ENCODE data around the gene CKM.
"Not testable (repeated sequence)": the region's sequence is repeated elsewhere in the genome, so short reads cannot be mapped to it uniquely, and the experiment has no call there.

CKM gene

DNA sequence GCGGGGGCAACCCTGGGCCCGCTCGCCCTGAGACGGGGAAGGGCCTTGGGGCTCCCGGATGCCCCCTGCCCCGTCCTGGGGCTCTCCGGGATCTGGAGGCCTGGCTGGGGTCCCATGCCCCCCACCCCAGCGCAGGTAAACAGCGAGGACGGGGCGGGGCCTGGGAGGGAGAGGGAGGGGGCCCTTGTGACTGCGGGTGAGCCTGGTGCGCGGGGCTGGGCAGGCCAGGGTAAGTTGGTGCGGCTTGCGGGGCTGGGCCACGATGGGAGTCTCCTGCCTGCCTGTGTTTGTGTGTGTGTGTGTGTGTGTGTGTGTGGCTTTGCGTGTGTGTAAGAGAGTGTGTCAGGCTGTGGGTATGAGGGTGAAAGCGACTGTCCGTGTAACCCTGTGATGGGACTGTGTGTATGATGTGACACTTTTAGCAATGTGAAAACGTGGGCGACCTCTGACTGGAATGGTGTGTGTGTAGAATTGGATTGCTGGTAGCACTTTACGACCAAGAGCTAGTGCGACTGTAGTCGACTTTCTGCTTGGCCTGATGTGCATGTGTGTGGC is 18.3 kb upstream of the CKM start:
- H3K4me3 ChIP-seq (ENCODE audit: insufficient read length, low read depth), result peak overlapping the region; percentile 36
- peaks cover 36% of the 10 kb centered on the region for H3K27me3 ChIP-seq (ENCODE audit: insufficient read depth, insufficient read length)
- peak overlapping the region; percentile 42 for H3K9ac ChIP-seq (ENCODE audit: insufficient read length, low read depth)
- H3K4me1 ChIP-seq (ENCODE audit: insufficient read depth, insufficient read length), result no peaks in the 10 kb centered on the region
- TF ChIP-seq ZNF274 (IDR thresholded peaks at IDR 0.05; ENCODE audit: low read depth, low read length) (no peak), YY1 (IDR thresholded peaks at IDR 0.05; ENCODE audit: insufficient read depth, insufficient read length) (no peak), SUZ12 (IDR thresholded peaks at IDR 0.05; ENCODE audit: extremely low read depth, insufficient read depth, insufficient read length) (no peak)
- DNase-seq (ENCODE audit: low read depth, low spot score), result no peak
- no peaks in the 10 kb centered on the region for H3K9me3 ChIP-seq (ENCODE audit: insufficient read depth, low read length)
- H3K36me3 ChIP-seq (ENCODE audit: insufficient read depth, insufficient read length, low read length), result no peaks in the 10 kb centered on the region

GRCh38 chr19:45340232-45340898 is 17.7 kb upstream of the CKM start, which contains the start of gene KLC3:
Gene KLC3, plus strand, starts transcription at chr19:45340750. Its CDS starts 4,792 bp downstream, at chr19:45345542.
- Histone ChIP-seq H3K27me3 (ENCODE audit: insufficient read depth, insufficient read length) (peaks cover 36% of the 10 kb centered on the region), H3K4me1 (ENCODE audit: insufficient read depth, insufficient read length) (no peaks in the 10 kb centered on the region), H3K9me3 (ENCODE audit: insufficient read depth, low read length) (no peaks in the 10 kb centered on the region), H3K4me3 (ENCODE audit: insufficient read length, low read depth) (peak within 1 kb of the TSS; percentile 36), H3K36me3 (ENCODE audit: insufficient read depth, insufficient read length, low read length) (no peaks in the 10 kb centered on the region), H3K9ac (ENCODE audit: insufficient read length, low read depth) (peak within 1 kb of the TSS; percentile 42)
- TF ChIP-seq ZNF274 (IDR thresholded peaks at IDR 0.05; ENCODE audit: low read depth, low read length) (no peak), SUZ12 (IDR thresholded peaks at IDR 0.05; ENCODE audit: extremely low read depth, insufficient read depth, insufficient read length) (no peak), YY1 (IDR thresholded peaks at IDR 0.05; ENCODE audit: insufficient read depth, insufficient read length) (no peak)
- DNase-seq (ENCODE audit: low read depth, low spot score), result no peak

- no peaks in the 10 kb centered on the region for H3K4me1 ChIP-seq (ENCODE audit: insufficient read depth, insufficient read length)
- DNase-seq (ENCODE audit: low read depth, low spot score), result no peak
- H3K4me3 ChIP-seq (ENCODE audit: insufficient read length, low read depth), result no peak overlapping the region
- H3K27me3 ChIP-seq (ENCODE audit: insufficient read depth, insufficient read length), result peaks cover 36% of the 10 kb centered on the region
- no peaks in the 10 kb centered on the region for H3K9me3 ChIP-seq (ENCODE audit: insufficient read depth, low read length)
- no peaks in the 10 kb centered on the region for H3K36me3 ChIP-seq (ENCODE audit: insufficient read depth, insufficient read length, low read length)
- no peak overlapping the region for H3K9ac ChIP-seq (ENCODE audit: insufficient read length, low read depth)
- TF ChIP-seq YY1 (IDR thresholded peaks at IDR 0.05; ENCODE audit: insufficient read depth, insufficient read length), result no peak
Measured at GRCh38 chr19:45339629-45340028, 17.0 kb upstream of the CKM start.

DNA sequence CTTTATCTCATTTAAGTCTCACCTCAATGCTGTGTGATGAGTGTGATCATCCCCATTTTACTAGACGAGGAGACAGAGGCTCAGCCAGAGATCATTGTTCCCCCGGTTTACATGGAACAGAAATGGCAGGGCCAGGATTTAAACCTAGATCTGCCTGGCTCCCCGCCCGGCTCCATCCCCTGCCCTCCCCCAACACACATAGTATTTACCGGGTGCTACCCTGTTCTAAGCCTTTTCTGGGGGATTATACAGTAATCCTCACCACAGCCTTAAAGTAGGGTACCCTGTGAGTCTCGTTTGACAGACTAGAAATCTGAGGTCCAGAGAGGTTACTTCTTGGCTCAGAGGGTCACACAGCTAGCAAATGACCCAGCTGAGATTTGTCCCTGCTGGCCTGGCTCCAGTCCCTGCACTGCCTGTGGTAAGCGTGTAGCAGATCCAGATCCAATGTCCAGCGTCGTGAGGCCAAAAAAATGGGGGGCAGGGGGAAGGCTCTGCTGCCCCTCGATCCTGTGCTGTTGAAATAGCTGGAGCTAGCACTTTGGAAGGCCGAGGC is 14.1 kb upstream of the CKM start:
- Histone ChIP-seq H3K4me1 (ENCODE audit: insufficient read depth, insufficient read length) (peaks cover 2% of the 10 kb centered on the region), H3K4me3 (ENCODE audit: insufficient read length, low read depth) (no peak overlapping the region), H3K9ac (ENCODE audit: insufficient read length, low read depth) (no peak overlapping the region), H3K27me3 (ENCODE audit: insufficient read depth, insufficient read length) (peaks cover 24% of the 10 kb centered on the region), H3K9me3 (ENCODE audit: insufficient read depth, low read length) (no peaks in the 10 kb centered on the region), H3K36me3 (ENCODE audit: insufficient read depth, insufficient read length, low read length) (no peaks in the 10 kb centered on the region)
- TF ChIP-seq ZNF274 (IDR thresholded peaks at IDR 0.05; ENCODE audit: low read depth, low read length) (no peak), YY1 (IDR thresholded peaks at IDR 0.05; ENCODE audit: insufficient read depth, insufficient read length) (no peak), SUZ12 (IDR thresholded peaks at IDR 0.05; ENCODE audit: extremely low read depth, insufficient read depth, insufficient read length) (no peak)
- DNase-seq (ENCODE audit: low read depth, low spot score), result no peak

GRCh38 chr19:45334881-45335280 is 12.2 kb upstream of the CKM start:
- H3K36me3 ChIP-seq (ENCODE audit: insufficient read depth, insufficient read length, low read length); H3K9me3 ChIP-seq (ENCODE audit: insufficient read depth, low read length); H3K27me3 ChIP-seq (ENCODE audit: insufficient read depth, insufficient read length); H3K4me1 ChIP-seq (ENCODE audit: insufficient read depth, insufficient read length); DNase-seq (ENCODE audit: low read depth, low spot score); H3K4me3 ChIP-seq (ENCODE audit: insufficient read length, low read depth); H3K9ac ChIP-seq (ENCODE audit: insufficient read length, low read depth): not testable (repeated sequence)

DNA sequence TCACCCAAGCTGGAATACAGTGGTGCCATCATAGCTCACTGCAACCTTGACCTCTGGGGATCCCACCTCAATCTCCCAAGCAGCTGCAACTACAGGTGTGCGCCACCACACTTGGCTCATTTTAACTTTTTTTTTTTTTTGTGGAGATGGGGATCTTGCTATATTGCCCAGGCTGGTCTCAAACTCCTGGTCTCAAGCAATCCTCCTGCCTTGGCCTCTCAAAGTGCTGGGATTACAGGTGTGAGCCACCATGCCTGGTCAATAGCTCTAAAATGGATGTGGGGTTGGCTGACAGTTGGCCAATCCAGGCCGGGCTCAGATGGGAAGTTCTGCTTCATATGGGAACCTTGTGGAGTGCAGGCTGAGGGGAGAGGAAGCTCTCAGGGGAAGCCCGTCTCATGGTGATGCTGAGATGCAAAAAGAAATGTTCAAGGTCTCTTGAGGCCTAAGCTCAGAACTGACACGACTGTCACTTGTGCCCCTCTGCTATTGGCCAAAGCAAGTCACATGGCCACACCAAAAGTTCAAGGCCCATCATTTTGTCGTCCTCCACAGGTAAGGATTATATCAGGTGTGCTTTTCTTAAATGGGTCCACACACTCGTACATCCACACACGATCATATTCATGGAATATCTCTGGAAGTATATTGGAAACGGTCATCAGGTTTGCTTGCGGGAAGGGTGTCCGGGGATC is 11.1 kb upstream of the CKM start:
- TF ChIP-seq SUZ12 (IDR thresholded peaks at IDR 0.05; ENCODE audit: extremely low read depth, insufficient read depth, insufficient read length) (no peak), ZNF274 (IDR thresholded peaks at IDR 0.05; ENCODE audit: low read depth, low read length) (no peak), YY1 (IDR thresholded peaks at IDR 0.05; ENCODE audit: insufficient read depth, insufficient read length) (no peak)
- Histone ChIP-seq H3K27me3 (ENCODE audit: insufficient read depth, insufficient read length) (no peaks in the 10 kb centered on the region), H3K9ac (ENCODE audit: insufficient read length, low read depth) (no peak overlapping the region), H3K36me3 (ENCODE audit: insufficient read depth, insufficient read length, low read length) (no peaks in the 10 kb centered on the region), H3K9me3 (ENCODE audit: insufficient read depth, low read length) (no peaks in the 10 kb centered on the region), H3K4me3 (ENCODE audit: insufficient read length, low read depth) (no peak overlapping the region), H3K4me1 (ENCODE audit: insufficient read depth, insufficient read length) (peaks cover 2% of the 10 kb centered on the region)
- no peak for DNase-seq (ENCODE audit: low read depth, low spot score)

DNA sequence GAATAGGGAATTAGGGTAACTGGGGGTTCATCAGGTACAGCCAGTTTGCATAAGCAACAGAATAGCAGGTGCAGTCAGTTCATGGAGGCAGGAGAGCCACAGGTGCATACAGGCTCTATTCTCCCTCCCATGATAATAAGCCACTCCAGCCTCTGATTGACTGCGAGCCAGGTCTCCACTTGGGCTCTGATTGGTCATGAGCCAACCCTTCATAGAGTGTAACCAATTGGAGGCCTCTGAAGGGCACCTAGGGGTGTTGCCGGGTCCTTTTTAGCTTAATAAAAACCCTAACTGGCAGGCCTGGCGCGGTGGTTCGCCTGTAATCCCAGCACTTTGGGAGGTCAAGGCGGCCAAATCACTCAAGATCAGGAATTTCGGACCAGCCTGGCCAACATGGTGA is 8.7 kb upstream of the CKM start:
- peaks cover 2% of the 10 kb centered on the region for H3K4me1 ChIP-seq (ENCODE audit: insufficient read depth, insufficient read length)
- H3K36me3 ChIP-seq (ENCODE audit: insufficient read depth, insufficient read length, low read length), result no peaks in the 10 kb centered on the region
- DNase-seq (ENCODE audit: low read depth, low spot score), result no peak
- H3K4me3 ChIP-seq (ENCODE audit: insufficient read length, low read depth), result no peak overlapping the region
- no peaks in the 10 kb centered on the region for H3K9me3 ChIP-seq (ENCODE audit: insufficient read depth, low read length)
- H3K27me3 ChIP-seq (ENCODE audit: insufficient read depth, insufficient read length), result no peaks in the 10 kb centered on the region
- TF ChIP-seq YY1 (IDR thresholded peaks at IDR 0.05; ENCODE audit: insufficient read depth, insufficient read length), result no peak
- no peak for TF ChIP-seq SUZ12 (IDR thresholded peaks at IDR 0.05; ENCODE audit: extremely low read depth, insufficient read depth, insufficient read length)
- no peak for TF ChIP-seq ZNF274 (IDR thresholded peaks at IDR 0.05; ENCODE audit: low read depth, low read length)
- no peak overlapping the region for H3K9ac ChIP-seq (ENCODE audit: insufficient read length, low read depth)
